ENCODE measurements around the gene FOSL1.

DNA sequence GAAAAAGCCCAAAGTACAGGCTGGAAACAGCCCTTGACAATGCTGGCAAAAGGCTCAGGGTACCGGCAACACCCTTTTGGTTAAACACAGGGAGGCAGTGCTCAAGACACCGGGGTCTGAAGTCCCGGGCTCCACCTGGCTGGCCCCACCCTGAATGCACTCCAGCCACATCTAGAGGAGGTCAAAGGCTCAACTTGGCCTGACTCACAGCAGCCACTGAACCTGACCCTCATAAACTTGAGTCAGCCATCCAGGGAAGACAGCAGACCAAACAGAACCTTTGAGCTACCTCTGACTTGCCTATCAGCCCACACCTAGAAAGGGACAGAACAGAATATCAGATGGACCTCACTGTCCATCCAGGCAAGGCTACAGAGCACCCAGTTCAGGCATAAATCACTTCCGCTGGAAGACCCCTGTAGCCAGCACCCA is 46.0 kb downstream of the FOSL1 start:
- TF ChIP-seq, protein P1, sequence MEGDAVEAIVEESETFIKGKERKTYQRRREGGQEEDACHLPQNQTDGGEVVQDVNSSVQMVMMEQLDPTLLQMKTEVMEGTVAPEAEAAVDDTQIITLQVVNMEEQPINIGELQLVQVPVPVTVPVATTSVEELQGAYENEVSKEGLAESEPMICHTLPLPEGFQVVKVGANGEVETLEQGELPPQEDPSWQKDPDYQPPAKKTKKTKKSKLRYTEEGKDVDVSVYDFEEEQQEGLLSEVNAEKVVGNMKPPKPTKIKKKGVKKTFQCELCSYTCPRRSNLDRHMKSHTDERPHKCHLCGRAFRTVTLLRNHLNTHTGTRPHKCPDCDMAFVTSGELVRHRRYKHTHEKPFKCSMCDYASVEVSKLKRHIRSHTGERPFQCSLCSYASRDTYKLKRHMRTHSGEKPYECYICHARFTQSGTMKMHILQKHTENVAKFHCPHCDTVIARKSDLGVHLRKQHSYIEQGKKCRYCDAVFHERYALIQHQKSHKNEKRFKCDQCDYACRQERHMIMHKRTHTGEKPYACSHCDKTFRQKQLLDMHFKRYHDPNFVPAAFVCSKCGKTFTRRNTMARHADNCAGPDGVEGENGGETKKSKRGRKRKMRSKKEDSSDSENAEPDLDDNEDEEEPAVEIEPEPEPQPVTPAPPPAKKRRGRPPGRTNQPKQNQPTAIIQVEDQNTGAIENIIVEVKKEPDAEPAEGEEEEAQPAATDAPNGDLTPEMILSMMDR (IDR thresholded peaks at IDR 0.05; ENCODE audit: insufficient read depth, low read length): no peak
- TF ChIP-seq, protein P2, sequence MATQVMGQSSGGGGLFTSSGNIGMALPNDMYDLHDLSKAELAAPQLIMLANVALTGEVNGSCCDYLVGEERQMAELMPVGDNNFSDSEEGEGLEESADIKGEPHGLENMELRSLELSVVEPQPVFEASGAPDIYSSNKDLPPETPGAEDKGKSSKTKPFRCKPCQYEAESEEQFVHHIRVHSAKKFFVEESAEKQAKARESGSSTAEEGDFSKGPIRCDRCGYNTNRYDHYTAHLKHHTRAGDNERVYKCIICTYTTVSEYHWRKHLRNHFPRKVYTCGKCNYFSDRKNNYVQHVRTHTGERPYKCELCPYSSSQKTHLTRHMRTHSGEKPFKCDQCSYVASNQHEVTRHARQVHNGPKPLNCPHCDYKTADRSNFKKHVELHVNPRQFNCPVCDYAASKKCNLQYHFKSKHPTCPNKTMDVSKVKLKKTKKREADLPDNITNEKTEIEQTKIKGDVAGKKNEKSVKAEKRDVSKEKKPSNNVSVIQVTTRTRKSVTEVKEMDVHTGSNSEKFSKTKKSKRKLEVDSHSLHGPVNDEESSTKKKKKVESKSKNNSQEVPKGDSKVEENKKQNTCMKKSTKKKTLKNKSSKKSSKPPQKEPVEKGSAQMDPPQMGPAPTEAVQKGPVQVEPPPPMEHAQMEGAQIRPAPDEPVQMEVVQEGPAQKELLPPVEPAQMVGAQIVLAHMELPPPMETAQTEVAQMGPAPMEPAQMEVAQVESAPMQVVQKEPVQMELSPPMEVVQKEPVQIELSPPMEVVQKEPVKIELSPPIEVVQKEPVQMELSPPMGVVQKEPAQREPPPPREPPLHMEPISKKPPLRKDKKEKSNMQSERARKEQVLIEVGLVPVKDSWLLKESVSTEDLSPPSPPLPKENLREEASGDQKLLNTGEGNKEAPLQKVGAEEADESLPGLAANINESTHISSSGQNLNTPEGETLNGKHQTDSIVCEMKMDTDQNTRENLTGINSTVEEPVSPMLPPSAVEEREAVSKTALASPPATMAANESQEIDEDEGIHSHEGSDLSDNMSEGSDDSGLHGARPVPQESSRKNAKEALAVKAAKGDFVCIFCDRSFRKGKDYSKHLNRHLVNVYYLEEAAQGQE (IDR thresholded peaks at IDR 0.05; ENCODE audit: insufficient replicate concordance, low read depth): no peak
- no peak for TF ChIP-seq GABPA (IDR thresholded peaks at IDR 0.05; ENCODE audit: low read depth)
- no peak for TF ChIP-seq POLR2AphosphoS5 (IDR thresholded peaks at IDR 0.05; ENCODE audit: low read depth)
